GM12864 (cell line): ENCODE measurements around the gene INSYN1.

Experiments
- DNase-seq: peaks from one replicate; pipeline ENCODE4 v3.0.0-alpha.2; 2011; ENCODE audit warnings: low read depth
- H3K4me3 ChIP-seq: 2 replicates; pipeline ENCODE4 v1.5.1; 2011; ENCODE audit warnings: mild to moderate bottlenecking, low read depth, low read length, control low read depth
- TF ChIP-seq, protein P1 (sequence below): IDR thresholded peaks from 2 replicates; pipeline ENCODE4 v1.5.1; 2011; ENCODE audit warnings: low read depth, mild to moderate bottlenecking, moderate library complexity, low read length, control low read depth, inconsistent platforms; ENCODE audit errors: missing control alignments

Gene INSYN1

GRCh38 chr15:73715417-73715816, 37.7 kb downstream of the INSYN1 start:
- TF ChIP-seq, protein P1, sequence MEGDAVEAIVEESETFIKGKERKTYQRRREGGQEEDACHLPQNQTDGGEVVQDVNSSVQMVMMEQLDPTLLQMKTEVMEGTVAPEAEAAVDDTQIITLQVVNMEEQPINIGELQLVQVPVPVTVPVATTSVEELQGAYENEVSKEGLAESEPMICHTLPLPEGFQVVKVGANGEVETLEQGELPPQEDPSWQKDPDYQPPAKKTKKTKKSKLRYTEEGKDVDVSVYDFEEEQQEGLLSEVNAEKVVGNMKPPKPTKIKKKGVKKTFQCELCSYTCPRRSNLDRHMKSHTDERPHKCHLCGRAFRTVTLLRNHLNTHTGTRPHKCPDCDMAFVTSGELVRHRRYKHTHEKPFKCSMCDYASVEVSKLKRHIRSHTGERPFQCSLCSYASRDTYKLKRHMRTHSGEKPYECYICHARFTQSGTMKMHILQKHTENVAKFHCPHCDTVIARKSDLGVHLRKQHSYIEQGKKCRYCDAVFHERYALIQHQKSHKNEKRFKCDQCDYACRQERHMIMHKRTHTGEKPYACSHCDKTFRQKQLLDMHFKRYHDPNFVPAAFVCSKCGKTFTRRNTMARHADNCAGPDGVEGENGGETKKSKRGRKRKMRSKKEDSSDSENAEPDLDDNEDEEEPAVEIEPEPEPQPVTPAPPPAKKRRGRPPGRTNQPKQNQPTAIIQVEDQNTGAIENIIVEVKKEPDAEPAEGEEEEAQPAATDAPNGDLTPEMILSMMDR = no peak
- no peak overlapping the region for H3K4me3 ChIP-seq
- no peak for DNase-seq

DNA sequence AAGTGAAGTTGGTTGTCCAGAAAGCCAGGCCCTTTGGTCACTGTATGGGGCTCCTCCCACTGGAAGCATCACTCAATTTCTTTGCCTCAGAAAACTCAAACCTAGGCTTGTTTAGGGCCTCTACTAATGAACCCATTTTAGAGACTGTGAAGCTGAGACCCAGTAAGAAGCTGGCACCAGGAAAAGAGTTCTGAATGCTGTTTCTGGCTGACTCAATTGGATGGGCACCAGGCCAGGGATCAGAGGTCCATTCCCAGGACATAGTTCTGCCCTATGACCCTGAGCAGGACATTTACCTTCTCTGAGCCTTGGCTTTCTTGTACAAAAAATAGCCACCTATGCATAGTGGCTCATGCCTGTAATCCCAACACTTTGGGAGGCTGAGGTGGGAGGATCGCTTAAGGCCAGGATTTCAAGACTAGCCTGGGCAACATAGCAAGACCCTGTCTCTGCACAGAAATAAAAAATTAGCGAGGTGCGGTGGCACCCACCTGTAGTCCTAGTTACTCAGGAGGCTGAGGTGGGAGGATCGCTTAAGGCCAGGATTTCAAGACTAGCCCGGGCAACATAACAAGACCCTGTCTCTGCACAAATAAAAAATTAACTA, 38.4 kb downstream of the INSYN1 start:
- no peak for DNase-seq
- no peak overlapping the region for H3K4me3 ChIP-seq
- TF ChIP-seq, protein P1 = no peak

GRCh38 chr15:73712107-73712506, 41.0 kb downstream of the INSYN1 start:
- no peak for DNase-seq
- TF ChIP-seq, protein P1 = no peak
- H3K4me3 ChIP-seq = no peak overlapping the region

DNA sequence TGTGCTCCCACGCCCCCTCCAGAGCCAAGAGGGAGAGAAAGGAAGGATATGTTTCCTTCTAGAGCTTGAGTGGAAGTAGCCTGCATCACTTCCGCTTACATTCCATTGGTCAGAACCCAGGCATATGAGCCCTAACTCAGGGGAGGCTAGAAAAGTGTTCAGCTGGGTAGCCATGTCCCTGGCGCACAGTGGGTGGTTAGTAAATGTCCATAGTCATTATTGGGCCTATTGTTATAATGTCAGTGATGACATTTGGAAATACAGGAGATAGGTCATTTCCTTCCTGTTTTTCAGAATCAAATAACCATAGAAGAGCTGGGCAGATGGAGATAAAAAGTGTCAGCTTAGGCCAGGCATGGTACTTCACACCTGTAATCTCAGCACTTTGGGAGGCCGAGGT, 41.6 kb downstream of the INSYN1 start:
- no peak for DNase-seq
- TF ChIP-seq, protein P1 = no peak
- no peak overlapping the region for H3K4me3 ChIP-seq

DNA sequence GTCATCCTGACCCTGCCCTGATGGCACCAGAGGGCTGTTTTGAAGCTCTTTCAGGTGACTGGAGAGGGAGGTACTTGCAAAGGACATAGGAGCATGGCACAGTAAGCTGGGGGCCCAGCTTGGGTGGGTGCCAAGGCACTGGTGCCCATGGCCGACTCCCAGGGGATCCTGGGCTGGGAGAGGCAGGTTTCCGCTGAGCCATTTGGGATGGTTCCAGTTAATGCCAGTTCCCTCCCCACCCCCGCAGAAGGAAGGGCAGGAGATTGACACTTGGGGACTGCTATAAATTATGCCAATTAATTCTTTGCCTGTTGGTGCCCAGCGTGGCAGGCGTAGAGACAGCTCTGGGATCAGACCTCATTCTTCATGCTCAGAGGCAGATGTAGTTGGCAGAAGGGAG, 42.8 kb downstream of the INSYN1 start:
- no peak for DNase-seq
- TF ChIP-seq, protein P1 = no peak
- no peak overlapping the region for H3K4me3 ChIP-seq

DNA sequence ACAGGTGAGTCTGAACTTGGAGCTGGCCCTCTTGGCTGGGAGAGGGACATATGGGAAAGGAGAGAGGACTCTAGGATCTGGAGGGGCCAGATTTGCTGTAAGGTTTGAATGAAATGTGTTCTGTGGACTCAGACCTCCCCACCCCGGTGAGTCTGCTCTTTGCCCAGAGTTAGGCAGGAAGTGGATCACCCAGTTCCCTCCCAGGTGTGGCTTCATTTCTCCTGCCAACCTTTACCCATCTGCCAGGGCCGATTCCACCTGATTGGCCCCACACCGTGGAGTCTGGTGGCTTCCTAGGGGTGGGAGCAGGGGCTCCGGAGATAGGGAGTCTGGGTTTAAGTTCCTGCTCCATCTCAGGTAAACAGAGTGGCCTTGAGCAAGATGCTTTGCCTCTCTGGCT, 43.5 kb downstream of the INSYN1 start:
- TF ChIP-seq, protein P1 = no peak
- no peak for DNase-seq
- H3K4me3 ChIP-seq = no peak overlapping the region

DNA sequence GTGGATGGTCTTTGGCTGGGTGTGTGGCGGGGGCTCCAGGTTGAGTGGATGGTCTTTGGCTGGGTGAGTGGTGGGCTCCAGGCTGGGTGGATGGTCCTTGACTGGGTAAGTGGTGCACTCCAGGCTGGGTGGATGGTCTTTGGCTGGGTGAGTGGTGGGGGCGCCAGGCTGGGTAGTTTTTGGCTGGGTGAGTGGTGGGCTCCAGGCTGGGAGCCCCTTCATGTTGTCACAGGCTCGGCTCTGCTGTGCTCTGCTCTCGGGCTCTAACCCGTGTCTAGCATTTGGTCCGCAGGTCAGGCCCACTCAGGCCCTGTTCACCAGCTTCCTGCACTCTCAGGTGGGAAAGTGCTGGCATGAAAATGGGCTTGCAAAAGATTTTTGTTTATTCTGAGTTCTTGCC, 43.9 kb downstream of the INSYN1 start:
- TF ChIP-seq, protein P1 = no peak
- no peak for DNase-seq
- no peak overlapping the region for H3K4me3 ChIP-seq
